ENCODE data around the gene NLK. TPM values are rescaled to one million over a fixed set of nuclear protein-coding genes. Genes with fewer than 3 reads are reported as not detected.

NLK gene
- polyA plus RNA-seq, 1 donor from 2014 or later: 81.7 TPM

DNA sequence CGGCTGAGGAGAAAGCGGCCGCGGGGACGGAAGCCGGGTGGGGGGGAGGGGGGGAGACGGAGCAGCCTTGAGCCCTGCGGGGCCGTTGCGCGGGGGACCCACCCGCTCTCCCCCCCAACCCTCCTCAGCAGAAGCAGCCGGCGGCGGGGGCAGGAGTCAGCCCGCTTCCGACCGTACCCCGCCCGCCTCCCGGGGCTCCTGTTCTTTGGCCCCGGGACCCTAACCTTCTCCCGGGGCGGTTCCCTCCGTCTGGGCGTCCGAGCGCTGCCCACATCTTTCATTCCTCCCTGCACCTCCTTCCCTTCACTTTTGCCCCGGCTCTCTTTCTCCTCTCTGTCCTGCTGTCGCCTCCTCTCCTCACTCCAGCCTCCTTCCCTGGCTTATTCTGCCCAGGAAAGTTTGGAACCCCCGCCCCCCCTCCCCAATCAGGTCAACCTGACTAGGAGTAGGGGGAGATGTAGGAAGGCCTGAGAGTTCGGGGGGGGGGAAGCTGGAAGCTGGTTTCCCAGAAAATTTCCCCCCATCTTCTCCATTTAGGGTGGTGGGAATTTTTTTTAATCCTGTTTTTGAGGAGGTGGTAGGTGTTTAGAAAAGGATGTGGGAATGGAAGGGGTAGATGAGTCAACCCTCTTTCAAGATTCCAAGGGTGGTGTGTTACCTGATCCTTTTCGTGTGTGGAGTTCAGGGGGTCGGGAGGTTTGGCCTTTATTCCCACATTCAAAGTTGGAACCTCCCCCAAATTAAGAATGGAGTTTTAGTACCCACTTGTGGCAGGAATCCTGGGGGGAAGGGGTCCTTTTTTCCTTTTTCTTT is 427 bp upstream of the NLK start:
- no peaks in the 10 kb centered on the region for H3F3A ChIP-seq (ENCODE audit: insufficient read depth, low read length, poor library complexity, severe bottlenecking)
- peaks cover 51% of the 10 kb centered on the region for H3K79me2 ChIP-seq (replicated peaks; ENCODE audit: insufficient read depth, low read length)
- no peaks in the 10 kb centered on the region for H3K27me3 ChIP-seq (ENCODE audit: insufficient read depth, low read depth, low read length)
- no peak for TF ChIP-seq EP300 (conservative IDR thresholded peaks at IDR 0.05; ENCODE audit: poor library complexity, severe bottlenecking)
- peak; percentile 15 for TF ChIP-seq TAF1 (IDR thresholded peaks at IDR 0.05; ENCODE audit: low read depth)
- peak; percentile 30 for TF ChIP-seq RAD21 (conservative IDR thresholded peaks at IDR 0.05)
- no peak for TF ChIP-seq REST (IDR thresholded peaks at IDR 0.05; ENCODE audit: borderline replicate concordance)
- TF ChIP-seq POLR2AphosphoS5 (IDR thresholded peaks at IDR 0.05): no peak
- TF ChIP-seq EZH2 (IDR thresholded peaks at IDR 0.05; ENCODE audit: borderline replicate concordance, insufficient read depth, low read length, poor library complexity, severe bottlenecking): no peak
- TF ChIP-seq SMC3 (conservative IDR thresholded peaks at IDR 0.05; ENCODE audit: poor library complexity): peak; percentile 37
- no peak for TF ChIP-seq MXI1 (conservative IDR thresholded peaks at IDR 0.05; ENCODE audit: poor library complexity, severe bottlenecking)
- TF ChIP-seq CTCF (IDR thresholded peaks at IDR 0.05; ENCODE audit: poor library complexity, severe bottlenecking): no peak
- H3K27ac ChIP-seq (ENCODE audit: low read length): peak overlapping the region; percentile 55
- peak overlapping the region; percentile 56 for H3K4me2 ChIP-seq (ENCODE audit: low read length)
- no peaks in the 10 kb centered on the region for H3K36me3 ChIP-seq (ENCODE audit: insufficient read depth, low read length)
- H3K9ac ChIP-seq (ENCODE audit: low read length): peak overlapping the region; percentile 80
- no peaks in the 10 kb centered on the region for H3K9me2 ChIP-seq (ENCODE audit: insufficient read depth, low read length)
- peak overlapping the region; percentile 48 for H2AFZ ChIP-seq (ENCODE audit: low read depth, low read length)
- H4K20me1 ChIP-seq (ENCODE audit: insufficient read depth): no peaks in the 10 kb centered on the region
- H3K9me3 ChIP-seq (ENCODE audit: low read length): no peaks in the 10 kb centered on the region
- H3K4me3 ChIP-seq (ENCODE audit: low read length): peak overlapping the region; percentile 83

DNA sequence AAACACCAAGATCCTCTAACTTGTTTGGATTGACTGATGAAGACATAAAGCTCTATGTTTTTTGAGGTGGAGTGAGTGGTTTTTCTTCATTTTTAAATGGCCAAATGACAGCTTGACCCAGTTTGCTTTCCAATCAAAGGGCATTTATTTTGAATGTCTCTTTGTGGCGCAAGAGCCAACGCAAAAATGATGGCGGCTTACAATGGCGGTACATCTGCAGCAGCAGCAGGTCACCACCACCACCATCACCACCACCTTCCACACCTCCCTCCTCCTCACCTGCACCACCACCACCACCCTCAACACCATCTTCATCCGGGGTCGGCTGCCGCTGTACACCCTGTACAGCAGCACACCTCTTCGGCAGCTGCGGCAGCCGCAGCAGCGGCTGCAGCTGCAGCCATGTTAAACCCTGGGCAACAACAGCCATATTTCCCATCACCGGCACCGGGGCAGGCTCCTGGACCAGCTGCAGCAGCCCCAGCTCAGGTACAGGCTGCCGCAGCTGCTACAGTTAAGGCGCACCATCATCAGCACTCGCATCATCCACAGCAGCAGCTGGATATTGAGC is 329 bp downstream of the NLK start:
- Histone ChIP-seq H3K9me3 (ENCODE audit: low read length) (no peaks in the 10 kb centered on the region), H3K9ac (ENCODE audit: low read length) (peak overlapping the region; percentile 80), H3K27ac (ENCODE audit: low read length) (no peak overlapping the region), H3K4me2 (ENCODE audit: low read length) (peak overlapping the region; percentile 56), H3K27me3 (ENCODE audit: insufficient read depth, low read depth, low read length) (no peaks in the 10 kb centered on the region), H2AFZ (ENCODE audit: low read depth, low read length) (no peak overlapping the region), H3K79me2 (replicated peaks; ENCODE audit: insufficient read depth, low read length) (peaks cover 56% of the 10 kb centered on the region), H3K9me2 (ENCODE audit: insufficient read depth, low read length) (no peaks in the 10 kb centered on the region), H3F3A (ENCODE audit: insufficient read depth, low read length, poor library complexity, severe bottlenecking) (no peaks in the 10 kb centered on the region), H3K36me3 (ENCODE audit: insufficient read depth, low read length) (no peaks in the 10 kb centered on the region), H3K4me3 (ENCODE audit: low read length) (peak overlapping the region; percentile 83), H4K20me1 (ENCODE audit: insufficient read depth) (no peaks in the 10 kb centered on the region)
- no peak for TF ChIP-seq RAD21 (conservative IDR thresholded peaks at IDR 0.05)
- no peak for TF ChIP-seq CTCF (IDR thresholded peaks at IDR 0.05; ENCODE audit: poor library complexity, severe bottlenecking)
- no peak for TF ChIP-seq SMC3 (conservative IDR thresholded peaks at IDR 0.05; ENCODE audit: poor library complexity)
- TF ChIP-seq MXI1 (conservative IDR thresholded peaks at IDR 0.05; ENCODE audit: poor library complexity, severe bottlenecking): no peak
- no peak for TF ChIP-seq EP300 (conservative IDR thresholded peaks at IDR 0.05; ENCODE audit: poor library complexity, severe bottlenecking)
- no peak for TF ChIP-seq REST (IDR thresholded peaks at IDR 0.05; ENCODE audit: borderline replicate concordance)
- TF ChIP-seq TAF1 (IDR thresholded peaks at IDR 0.05; ENCODE audit: low read depth): no peak
- no peak for TF ChIP-seq POLR2AphosphoS5 (IDR thresholded peaks at IDR 0.05)
- no peak for TF ChIP-seq EZH2 (IDR thresholded peaks at IDR 0.05; ENCODE audit: borderline replicate concordance, insufficient read depth, low read length, poor library complexity, severe bottlenecking)

Measured in neural cell (in vitro differentiated cells).